ENCODE measurements around the gene SERTAD4.

DNA sequence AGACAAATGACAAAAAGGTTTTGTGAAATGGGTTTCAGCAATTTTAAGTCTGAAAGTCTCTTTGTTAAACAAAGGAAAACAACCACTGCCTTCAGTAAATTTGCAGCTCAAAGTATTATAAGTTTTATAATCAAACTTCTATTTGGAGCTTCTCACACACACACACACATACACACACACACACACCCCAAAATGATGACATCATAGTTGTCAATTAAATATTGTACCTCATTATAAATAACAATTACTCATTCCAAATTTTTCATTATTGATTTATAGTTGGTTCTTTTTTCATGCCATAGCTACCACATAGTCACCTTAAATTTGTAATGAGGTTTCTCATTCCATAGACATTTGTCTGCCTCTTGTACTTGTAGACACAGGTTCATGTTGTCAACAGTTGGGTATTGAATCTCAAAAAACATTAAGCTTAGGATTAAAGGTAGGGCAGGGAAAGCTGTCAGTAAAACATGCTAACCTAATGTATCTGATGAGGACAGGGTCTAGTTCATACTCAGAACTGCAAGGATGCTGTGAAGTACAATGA, 2.4 kb upstream of the SERTAD4 start:
- TF ChIP-seq, protein P1, sequence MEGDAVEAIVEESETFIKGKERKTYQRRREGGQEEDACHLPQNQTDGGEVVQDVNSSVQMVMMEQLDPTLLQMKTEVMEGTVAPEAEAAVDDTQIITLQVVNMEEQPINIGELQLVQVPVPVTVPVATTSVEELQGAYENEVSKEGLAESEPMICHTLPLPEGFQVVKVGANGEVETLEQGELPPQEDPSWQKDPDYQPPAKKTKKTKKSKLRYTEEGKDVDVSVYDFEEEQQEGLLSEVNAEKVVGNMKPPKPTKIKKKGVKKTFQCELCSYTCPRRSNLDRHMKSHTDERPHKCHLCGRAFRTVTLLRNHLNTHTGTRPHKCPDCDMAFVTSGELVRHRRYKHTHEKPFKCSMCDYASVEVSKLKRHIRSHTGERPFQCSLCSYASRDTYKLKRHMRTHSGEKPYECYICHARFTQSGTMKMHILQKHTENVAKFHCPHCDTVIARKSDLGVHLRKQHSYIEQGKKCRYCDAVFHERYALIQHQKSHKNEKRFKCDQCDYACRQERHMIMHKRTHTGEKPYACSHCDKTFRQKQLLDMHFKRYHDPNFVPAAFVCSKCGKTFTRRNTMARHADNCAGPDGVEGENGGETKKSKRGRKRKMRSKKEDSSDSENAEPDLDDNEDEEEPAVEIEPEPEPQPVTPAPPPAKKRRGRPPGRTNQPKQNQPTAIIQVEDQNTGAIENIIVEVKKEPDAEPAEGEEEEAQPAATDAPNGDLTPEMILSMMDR (IDR thresholded peaks at IDR 0.05; ENCODE audit: poor library complexity, severe bottlenecking): no peak
- no peak for TF ChIP-seq POLR2AphosphoS5 (IDR thresholded peaks at IDR 0.05)
- TF ChIP-seq, protein P2, sequence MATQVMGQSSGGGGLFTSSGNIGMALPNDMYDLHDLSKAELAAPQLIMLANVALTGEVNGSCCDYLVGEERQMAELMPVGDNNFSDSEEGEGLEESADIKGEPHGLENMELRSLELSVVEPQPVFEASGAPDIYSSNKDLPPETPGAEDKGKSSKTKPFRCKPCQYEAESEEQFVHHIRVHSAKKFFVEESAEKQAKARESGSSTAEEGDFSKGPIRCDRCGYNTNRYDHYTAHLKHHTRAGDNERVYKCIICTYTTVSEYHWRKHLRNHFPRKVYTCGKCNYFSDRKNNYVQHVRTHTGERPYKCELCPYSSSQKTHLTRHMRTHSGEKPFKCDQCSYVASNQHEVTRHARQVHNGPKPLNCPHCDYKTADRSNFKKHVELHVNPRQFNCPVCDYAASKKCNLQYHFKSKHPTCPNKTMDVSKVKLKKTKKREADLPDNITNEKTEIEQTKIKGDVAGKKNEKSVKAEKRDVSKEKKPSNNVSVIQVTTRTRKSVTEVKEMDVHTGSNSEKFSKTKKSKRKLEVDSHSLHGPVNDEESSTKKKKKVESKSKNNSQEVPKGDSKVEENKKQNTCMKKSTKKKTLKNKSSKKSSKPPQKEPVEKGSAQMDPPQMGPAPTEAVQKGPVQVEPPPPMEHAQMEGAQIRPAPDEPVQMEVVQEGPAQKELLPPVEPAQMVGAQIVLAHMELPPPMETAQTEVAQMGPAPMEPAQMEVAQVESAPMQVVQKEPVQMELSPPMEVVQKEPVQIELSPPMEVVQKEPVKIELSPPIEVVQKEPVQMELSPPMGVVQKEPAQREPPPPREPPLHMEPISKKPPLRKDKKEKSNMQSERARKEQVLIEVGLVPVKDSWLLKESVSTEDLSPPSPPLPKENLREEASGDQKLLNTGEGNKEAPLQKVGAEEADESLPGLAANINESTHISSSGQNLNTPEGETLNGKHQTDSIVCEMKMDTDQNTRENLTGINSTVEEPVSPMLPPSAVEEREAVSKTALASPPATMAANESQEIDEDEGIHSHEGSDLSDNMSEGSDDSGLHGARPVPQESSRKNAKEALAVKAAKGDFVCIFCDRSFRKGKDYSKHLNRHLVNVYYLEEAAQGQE (IDR thresholded peaks at IDR 0.05; ENCODE audit: borderline replicate concordance): no peak
- TF ChIP-seq EP300 (conservative IDR thresholded peaks at IDR 0.05; ENCODE audit: poor library complexity, severe bottlenecking): no peak

Data from neural cell (in vitro differentiated cells).